GM12872 (cell line): ENCODE measurements around the gene UVRAG.

Experiments
- CTCF ChIP-seq: IDR thresholded peaks from 3 replicates; pipeline ENCODE4 v1.5.1; 2011; ENCODE audit warnings: low read depth, mild to moderate bottlenecking, low read length, moderate library complexity; ENCODE audit not compliant: insufficient read depth

The UVRAG gene

DNA sequence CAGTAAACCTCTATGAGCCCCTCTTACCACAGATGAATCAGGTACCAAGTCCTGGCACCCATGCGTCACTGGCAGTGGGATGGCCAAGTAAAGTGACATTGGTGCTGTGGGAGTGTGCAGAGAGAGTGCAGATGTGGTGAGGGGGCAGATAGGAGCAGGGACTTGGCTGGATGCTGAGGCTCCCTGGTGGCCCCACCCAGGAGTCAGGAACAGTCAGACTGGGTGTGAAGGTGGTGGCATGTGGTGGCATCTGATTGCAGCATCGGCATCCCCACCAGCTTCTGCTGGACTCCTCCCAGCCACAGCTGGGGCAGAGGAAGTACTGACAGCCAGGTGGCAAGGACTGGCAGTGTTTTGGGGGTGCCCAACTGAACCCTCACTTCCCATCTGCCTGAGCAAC, 35.0 kb upstream of the UVRAG start:
- no peak for TF ChIP-seq CTCF

DNA sequence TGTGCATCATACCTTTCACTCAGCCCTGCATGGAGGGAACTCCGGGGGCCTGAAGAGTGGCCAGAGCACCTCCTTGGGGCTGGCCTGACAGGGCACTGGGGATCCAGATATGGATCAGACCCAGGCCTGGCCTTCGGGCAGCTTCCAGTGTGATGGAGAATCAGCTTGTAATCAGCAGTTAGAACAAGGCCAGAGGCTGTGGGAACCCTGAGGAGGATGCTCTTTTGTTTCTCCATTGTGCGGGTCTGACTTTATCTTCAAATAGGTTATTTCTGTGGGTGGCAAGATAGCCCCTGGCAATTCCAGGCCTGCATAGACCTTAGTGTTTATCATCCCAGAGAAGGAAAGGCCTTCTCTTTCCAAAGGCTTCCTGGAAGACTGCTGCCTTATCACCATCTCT, 34.1 kb upstream of the UVRAG start:
- TF ChIP-seq CTCF = no peak

GRCh38 chr11:75781296-75781695, 33.7 kb upstream of the UVRAG start:
- TF ChIP-seq CTCF = no peak

DNA sequence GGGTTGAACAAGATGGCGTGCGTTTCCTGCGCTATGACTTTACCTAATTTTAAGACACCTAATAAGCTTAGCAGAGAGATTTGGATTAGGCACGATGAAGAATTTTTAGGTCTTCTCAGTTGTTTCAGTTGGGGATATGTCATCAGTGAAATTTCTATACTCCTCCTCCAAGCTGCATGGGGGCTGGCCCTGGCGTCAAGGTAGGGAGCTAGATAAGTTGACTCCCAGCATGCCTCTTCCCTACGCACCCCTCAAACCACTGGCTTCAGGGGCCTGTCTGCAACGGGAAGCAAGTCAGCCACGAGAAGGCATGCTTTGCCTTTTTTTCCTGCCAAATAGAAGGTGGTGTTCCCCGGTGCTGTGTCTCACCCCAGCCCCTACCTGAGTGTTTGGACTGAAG, 33.2 kb upstream of the UVRAG start:
- TF ChIP-seq CTCF = no peak

DNA sequence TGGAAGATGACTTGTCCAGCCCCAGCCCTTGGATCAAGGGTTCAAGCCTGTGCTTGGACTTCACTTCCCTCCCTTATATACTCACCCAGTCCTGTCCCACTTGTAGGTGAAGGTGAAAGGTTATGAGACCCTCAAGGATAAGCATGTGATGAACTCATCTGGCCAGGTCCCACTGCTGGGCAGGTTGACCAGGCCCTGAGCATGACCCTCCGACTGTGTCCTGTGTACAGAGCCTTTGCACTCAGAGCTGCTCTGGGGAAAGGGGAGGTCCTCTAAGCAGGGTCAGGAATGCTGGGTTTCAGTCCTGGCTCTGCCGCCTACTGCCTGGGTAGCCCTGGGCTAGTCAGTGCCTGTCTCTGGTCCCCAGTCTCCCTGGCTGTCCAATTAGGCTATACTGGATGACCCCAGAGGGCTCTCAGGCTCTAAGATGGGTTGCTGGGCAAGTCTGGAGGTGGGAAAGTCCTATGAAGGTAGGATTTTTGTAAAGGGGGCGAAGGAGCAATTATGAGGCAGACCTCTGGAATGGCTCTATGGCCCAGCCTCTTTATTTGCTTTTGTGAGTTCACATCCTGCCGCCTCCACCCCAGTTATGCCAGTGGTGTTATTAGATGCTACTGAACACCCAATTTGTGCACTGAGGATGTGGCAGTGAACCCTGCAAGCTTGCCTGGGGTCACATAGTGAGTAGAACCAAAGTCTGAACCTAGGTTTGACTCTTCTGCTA, 32.3 kb upstream of the UVRAG start:
- TF ChIP-seq CTCF = no peak

GRCh38 chr11:75783416-75784084, 31.5 kb upstream of the UVRAG start:
- TF ChIP-seq CTCF = no peak

DNA sequence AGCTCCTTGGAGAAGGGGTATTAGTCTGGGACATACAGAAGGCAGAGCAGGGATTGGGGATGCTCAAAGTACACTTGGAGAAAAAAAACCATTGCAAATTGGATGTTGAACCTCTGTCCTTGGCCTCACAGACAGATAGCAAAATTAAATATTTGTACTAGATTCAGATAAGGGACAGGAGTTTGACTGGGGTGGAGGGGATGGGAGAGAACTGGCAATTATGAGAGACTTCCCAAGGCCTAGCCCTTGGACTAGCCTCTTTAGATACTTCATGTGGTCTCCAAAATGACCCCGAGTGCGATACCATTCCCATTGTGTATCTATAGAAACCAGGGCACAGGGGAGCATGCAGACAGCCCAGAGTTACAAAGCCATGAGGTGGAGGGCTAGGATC, 30.9 kb upstream of the UVRAG start:
- TF ChIP-seq CTCF = no peak
